NCI-H524 treated with DMSO at 0.1 percent for 48 hours (cell line): ENCODE results near the gene TNFSF4.
"Not testable (repeated sequence)": the region's sequence is repeated elsewhere in the genome, so short reads cannot be mapped to it uniquely, and the experiment has no call there.

Experiments used
- DNase-seq: peaks from one replicate; lab custom pipeline; 2025; lab: John Stamatoyannopoulos, UW

The TNFSF4 gene

GRCh38 chr1:173206816-173207568 is at the start of gene TNFSF4:
TSS of gene TNFSF4 (minus strand) at chr1:173207331. CDS start at chr1:173207176, 155 bp downstream.
- no peak for DNase-seq

GRCh38 chr1:173255214-173255813 is 48.2 kb upstream of the TNFSF4 start:
- DNase-seq, result no peak

- no peak for DNase-seq
These were observed 45.9 kb upstream of the TNFSF4 start for GRCh38 chr1:173253046-173253445.

GRCh38 chr1:173249349-173249748 is 42.2 kb upstream of the TNFSF4 start:
- DNase-seq, result no peak

GRCh38 chr1:173248247-173248940 is 41.3 kb upstream of the TNFSF4 start:
- no peak for DNase-seq

- no peak for DNase-seq
These were observed 38.8 kb upstream of the TNFSF4 start for GRCh38 chr1:173245892-173246291.

GRCh38 chr1:173243300-173243699 is 36.2 kb upstream of the TNFSF4 start:
- no peak for DNase-seq

GRCh38 chr1:173241528-173242347 is 34.6 kb upstream of the TNFSF4 start:
- DNase-seq, result no peak

- no peak for DNase-seq
These were observed 33.5 kb upstream of the TNFSF4 start for GRCh38 chr1:173240609-173241008.

GRCh38 chr1:173239058-173239457 is 31.9 kb upstream of the TNFSF4 start:
- DNase-seq, result no peak

GRCh38 chr1:173234899-173235298 is 27.8 kb upstream of the TNFSF4 start:
- no peak for DNase-seq

GRCh38 chr1:173234434-173234833 is 27.3 kb upstream of the TNFSF4 start:
- DNase-seq, result not testable (repeated sequence)

GRCh38 chr1:173229031-173229430 is 21.9 kb upstream of the TNFSF4 start:
- DNase-seq, result not testable (repeated sequence)

GRCh38 chr1:173224949-173225348 is 17.8 kb upstream of the TNFSF4 start:
- no peak for DNase-seq

- no peak for DNase-seq
These were observed 17.3 kb upstream of the TNFSF4 start for GRCh38 chr1:173224280-173224892.

- DNase-seq, result no peak
These were observed 15.9 kb upstream of the TNFSF4 start for GRCh38 chr1:173223031-173223380.

GRCh38 chr1:173222149-173223030 is 15.3 kb upstream of the TNFSF4 start:
- no peak for DNase-seq

GRCh38 chr1:173220157-173220556 is 13.0 kb upstream of the TNFSF4 start:
- DNase-seq, result no peak

GRCh38 chr1:173213665-173214064 is 6.5 kb upstream of the TNFSF4 start:
- no peak for DNase-seq

- DNase-seq, result no peak
These were observed 5.9 kb upstream of the TNFSF4 start for GRCh38 chr1:173212952-173213491.
